GM12864 (cell line): ENCODE measurements around the gene RHOB.

Experiments
- DNase-seq: peaks from one replicate; pipeline ENCODE4 v3.0.0-alpha.2; 2011; ENCODE audit warnings: low read depth
- H3K4me3 ChIP-seq: 2 replicates; pipeline ENCODE4 v1.5.1; 2011; ENCODE audit warnings: mild to moderate bottlenecking, low read depth, low read length, control low read depth
- TF ChIP-seq, protein P1 (sequence below): IDR thresholded peaks from 2 replicates; pipeline ENCODE4 v1.5.1; 2011; ENCODE audit warnings: low read depth, mild to moderate bottlenecking, moderate library complexity, low read length, control low read depth, inconsistent platforms; ENCODE audit errors: missing control alignments

Gene RHOB

DNA sequence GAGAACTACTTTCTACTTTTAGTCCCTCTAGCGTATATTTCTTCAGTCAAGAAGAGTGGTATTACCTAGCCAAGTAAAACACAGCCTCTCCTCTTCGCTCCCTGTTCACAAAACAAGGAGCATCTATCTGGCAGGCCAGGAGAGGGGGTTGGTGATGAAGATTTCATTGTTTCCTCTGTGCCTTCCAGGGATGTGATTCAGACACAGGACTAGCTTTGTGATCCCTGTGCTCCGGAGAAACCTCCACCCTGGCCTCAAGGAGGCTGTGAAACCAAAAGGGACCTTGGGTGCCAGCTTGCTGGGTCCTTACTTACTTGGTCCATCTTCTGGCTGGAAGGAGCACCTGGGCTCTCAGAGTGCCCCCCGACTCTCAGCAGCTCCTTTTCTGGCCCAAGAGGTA, 5.7 kb downstream of the RHOB start:
- no peak for DNase-seq
- TF ChIP-seq, protein P1, sequence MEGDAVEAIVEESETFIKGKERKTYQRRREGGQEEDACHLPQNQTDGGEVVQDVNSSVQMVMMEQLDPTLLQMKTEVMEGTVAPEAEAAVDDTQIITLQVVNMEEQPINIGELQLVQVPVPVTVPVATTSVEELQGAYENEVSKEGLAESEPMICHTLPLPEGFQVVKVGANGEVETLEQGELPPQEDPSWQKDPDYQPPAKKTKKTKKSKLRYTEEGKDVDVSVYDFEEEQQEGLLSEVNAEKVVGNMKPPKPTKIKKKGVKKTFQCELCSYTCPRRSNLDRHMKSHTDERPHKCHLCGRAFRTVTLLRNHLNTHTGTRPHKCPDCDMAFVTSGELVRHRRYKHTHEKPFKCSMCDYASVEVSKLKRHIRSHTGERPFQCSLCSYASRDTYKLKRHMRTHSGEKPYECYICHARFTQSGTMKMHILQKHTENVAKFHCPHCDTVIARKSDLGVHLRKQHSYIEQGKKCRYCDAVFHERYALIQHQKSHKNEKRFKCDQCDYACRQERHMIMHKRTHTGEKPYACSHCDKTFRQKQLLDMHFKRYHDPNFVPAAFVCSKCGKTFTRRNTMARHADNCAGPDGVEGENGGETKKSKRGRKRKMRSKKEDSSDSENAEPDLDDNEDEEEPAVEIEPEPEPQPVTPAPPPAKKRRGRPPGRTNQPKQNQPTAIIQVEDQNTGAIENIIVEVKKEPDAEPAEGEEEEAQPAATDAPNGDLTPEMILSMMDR = no peak
- H3K4me3 ChIP-seq = no peak overlapping the region

DNA sequence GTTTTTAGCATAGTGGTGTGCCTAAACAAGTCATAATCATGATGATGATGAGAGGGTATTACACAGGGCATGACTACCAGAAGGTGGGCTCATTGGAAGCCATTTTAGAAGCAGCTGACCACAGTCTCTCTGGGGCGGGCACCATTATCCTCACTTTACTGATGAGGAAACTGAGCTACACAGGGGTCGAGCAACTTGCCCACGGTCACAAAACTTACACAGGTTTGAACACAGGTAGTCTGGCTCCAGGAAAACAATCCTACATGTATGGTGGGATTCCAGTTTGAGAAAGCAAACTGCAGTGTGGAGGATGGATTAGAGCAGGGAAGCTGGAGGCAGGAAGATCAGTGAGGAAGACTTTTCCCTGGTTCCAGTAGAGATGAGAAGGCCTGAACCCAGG, 6.2 kb downstream of the RHOB start:
- no peak overlapping the region for H3K4me3 ChIP-seq
- no peak for DNase-seq
- TF ChIP-seq, protein P1 = no peak

DNA sequence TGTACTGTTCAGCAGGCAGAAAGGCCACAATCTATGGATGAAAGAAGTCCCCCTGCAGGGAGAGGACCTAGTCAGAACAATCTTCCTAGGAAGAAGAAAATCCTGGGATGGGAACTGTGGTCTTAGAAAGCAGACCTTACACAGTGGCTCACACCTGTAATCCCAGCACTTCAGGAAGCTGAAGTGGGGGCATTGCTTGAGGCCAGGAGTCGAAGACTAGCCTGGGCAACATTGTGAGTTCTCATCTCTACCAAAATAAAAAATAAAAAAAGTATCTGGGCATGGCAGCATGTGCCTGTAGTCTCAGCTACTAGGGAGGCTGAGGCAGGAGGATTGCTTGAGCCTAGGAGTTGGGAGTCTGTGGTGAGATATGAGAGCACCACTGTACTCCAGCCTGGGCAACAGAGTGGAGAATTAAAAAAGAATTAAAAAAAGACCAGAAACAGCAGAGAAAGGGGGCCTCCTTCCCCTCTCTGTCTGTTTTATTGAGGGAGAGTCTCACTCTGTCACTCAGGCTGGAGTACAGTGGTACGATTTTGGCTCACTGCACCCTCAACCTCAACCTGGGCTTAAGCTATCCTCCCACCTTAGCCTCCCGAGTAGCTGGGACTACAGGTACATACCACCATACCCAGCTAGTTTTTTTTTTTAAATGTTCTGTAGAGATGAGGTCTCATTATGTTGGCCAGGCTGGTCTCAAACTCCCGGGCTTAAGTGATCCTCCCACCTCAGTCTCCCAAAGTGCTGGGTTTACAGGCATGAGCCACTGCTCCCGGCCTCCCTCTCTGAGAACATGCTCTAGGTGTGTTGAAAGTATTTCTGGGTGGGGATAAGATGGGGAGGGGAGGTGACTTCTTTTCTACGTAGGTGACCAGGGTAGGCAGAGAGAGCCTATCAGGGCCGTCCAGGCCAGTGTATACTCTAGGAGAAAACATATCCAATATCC, 7.4 kb downstream of the RHOB start:
- H3K4me3 ChIP-seq = no peak overlapping the region
- TF ChIP-seq, protein P1 = no peak
- no peak for DNase-seq

DNA sequence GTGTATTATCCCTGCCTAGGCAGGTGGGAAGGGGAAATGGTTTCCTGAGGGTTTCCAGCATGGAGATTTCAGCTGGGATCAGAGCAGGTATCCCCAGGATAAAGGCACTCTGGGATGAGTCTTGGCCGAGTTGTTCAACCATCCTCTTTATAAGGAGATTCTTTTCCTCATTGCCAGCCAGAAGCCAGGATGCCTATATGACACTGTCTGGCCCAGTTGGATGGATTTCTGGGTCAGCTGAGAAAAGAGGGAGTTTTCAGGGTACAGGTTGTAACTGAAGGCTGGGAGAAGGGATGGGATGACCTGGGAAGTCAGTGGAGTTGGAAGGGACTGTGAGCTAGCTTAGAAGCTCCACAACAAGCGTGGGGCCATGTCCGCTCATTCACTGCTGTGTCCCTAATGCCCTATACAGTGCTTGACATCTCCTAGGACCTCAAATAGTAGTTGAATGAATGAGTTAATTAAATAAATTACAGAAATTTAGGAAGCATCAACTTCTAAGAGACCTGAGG, 8.3 kb downstream of the RHOB start:
- no peak overlapping the region for H3K4me3 ChIP-seq
- TF ChIP-seq, protein P1 = no peak
- DNase-seq = no peak

DNA sequence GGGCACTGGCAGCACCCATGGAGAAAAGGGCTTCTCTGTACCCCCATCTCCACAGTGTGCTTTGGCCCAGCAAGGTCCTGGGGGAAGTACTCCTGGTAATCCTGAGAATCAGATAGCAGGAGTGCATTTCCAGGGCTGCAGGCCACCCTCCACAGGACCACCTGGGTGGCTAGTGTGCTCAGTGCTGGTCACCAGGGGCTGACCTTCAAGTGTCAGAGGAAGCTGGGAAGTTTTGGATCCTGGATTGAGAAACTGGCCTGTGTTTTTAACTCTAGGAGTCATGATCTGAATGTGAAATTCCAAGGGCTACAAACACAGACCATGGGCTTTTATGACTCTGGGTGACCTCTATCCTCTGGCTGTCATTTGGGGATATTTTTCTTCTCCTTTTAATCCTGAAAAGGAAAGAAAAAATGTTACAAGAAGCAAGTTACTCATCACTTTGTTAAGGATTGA, 9.3 kb downstream of the RHOB start:
- TF ChIP-seq, protein P1 = no peak
- DNase-seq = no peak
- H3K4me3 ChIP-seq = no peak overlapping the region

DNA sequence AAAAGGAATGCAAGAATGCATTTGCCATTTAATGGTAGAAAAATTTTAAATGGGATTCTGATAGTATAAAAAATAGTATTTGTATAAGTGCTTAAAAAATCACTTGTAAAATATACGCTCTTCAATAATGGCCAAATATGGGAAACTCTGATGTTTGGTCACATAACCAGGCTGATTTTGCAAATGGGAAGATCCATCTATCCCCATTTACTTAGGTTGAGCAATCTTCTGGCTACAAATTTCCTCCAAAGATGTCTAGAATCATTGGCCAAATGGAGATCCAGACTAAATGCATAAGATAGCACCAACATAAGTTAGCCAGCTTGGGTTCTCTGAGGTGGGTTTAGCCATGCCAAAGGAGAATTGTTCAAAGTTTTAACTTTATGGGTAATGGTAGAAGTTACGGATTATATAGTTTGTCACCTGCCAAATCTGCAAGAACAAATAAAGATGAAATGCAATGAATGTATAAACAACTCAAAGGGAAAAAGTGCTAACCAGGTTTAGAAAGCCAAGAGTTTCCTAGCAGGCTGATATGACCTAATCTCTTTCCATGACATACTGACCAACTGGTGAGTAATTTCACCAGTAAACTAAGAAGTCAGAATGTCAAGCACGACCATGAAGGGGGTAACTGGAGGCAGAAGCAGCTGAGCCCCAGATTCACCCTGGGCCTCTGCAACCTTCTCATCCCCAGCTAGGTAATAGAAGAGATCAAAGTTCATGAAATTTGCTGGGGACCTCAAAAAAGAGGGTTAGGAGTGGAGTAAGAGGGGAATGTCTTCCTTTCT, 10.0 kb downstream of the RHOB start:
- TF ChIP-seq, protein P1 = no peak
- no peak overlapping the region for H3K4me3 ChIP-seq
- no peak for DNase-seq
